ENCODE data around the gene SIN3A. TPM values are rescaled to one million over a fixed set of nuclear protein-coding genes. Genes with fewer than 3 reads are reported as not detected.

SIN3A gene
- total and polyA plus RNA-seq, 9 of the 15 experiments (the other 6 are each of a cell fraction or from before 2014, with no cell fraction given) = 11.1 to 70.3 (median 25.3) TPM

DNA sequence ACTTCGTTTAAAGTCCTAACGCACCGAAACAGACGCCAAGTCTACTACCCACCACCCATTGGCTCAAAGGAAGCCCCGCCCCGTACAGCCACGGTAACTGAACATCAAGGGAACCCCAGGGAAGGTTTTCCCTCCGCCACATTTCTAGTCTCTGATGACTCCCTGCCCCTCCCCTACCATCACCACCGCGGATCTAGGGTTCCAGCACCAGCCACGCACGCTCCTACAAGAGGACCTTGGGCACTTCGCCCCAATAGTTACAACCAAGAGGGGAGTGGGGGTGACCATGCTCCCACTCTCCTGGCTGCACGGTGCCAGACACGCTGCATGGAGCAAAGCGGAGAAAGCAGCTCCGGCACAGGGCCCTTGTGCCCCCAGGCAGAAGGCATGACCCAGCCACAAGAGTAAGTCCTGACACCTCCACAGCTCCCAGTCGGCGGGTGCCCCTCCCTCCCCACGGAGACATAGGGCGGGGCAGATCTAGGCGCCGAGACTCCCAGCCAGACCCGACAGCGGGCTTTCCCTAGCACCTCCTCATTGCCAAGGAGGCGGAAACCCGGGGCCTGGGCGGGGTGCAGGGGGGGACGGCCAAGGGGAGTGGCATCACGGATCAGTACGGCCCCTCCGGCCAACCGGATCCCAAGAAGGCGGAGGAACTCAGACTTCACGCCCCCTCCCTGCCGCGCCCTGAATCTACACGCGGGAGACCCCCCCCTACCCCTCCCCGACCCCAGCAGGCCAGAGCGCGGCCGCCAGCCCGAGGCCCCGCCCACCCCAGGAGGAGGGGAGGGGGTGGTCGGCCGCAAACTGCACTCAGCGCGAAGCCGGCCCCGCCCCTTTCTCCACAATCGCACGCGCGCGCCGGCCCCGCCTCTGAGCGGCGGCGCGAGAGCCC is 936 bp downstream of the SIN3A start (continued):
- no peak for TF ChIP-seq YY1 (IDR thresholded peaks at IDR 0.05; ENCODE audit: borderline replicate concordance in 1 of 3, control insufficient read depth in 1 of 3, extremely low read depth in 1 of 3, insufficient read depth in 3 of 3, insufficient read length in 1 of 3, insufficient replicate concordance in 2 of 3, low read depth in 1 of 3, low read length in 2 of 3)
- no peak for TF ChIP-seq CBX2 (IDR thresholded peaks at IDR 0.05; ENCODE audit: insufficient read depth, low read length, poor library complexity, severe bottlenecking)
- no peak for TF ChIP-seq ZNF354B (CRISPR knock-in tag; IDR thresholded peaks at IDR 0.05)
- TF ChIP-seq GABPB1 (CRISPR knock-in tag; IDR thresholded peaks at IDR 0.05) = peak; percentile 66
- TF ChIP-seq ZNF785 (CRISPR knock-in tag; IDR thresholded peaks at IDR 0.05) = no peak
- TF ChIP-seq NCOA6 (IDR thresholded peaks at IDR 0.05) = no peak
- 0 out of 2 replicates have a peak, but pooled peaks have one; percentile 34 for TF ChIP-seq SMARCE1 (IDR thresholded peaks at IDR 0.05)
- TF ChIP-seq BCOR (IDR thresholded peaks at IDR 0.05) = 0 out of 2 replicates have a peak, but pooled peaks have one; percentile 28
- TF ChIP-seq, protein P1, sequence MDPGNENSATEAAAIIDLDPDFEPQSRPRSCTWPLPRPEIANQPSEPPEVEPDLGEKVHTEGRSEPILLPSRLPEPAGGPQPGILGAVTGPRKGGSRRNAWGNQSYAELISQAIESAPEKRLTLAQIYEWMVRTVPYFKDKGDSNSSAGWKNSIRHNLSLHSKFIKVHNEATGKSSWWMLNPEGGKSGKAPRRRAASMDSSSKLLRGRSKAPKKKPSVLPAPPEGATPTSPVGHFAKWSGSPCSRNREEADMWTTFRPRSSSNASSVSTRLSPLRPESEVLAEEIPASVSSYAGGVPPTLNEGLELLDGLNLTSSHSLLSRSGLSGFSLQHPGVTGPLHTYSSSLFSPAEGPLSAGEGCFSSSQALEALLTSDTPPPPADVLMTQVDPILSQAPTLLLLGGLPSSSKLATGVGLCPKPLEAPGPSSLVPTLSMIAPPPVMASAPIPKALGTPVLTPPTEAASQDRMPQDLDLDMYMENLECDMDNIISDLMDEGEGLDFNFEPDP (CRISPR knock-in tag; IDR thresholded peaks at IDR 0.05) = no peak
- TF ChIP-seq, protein P2, sequence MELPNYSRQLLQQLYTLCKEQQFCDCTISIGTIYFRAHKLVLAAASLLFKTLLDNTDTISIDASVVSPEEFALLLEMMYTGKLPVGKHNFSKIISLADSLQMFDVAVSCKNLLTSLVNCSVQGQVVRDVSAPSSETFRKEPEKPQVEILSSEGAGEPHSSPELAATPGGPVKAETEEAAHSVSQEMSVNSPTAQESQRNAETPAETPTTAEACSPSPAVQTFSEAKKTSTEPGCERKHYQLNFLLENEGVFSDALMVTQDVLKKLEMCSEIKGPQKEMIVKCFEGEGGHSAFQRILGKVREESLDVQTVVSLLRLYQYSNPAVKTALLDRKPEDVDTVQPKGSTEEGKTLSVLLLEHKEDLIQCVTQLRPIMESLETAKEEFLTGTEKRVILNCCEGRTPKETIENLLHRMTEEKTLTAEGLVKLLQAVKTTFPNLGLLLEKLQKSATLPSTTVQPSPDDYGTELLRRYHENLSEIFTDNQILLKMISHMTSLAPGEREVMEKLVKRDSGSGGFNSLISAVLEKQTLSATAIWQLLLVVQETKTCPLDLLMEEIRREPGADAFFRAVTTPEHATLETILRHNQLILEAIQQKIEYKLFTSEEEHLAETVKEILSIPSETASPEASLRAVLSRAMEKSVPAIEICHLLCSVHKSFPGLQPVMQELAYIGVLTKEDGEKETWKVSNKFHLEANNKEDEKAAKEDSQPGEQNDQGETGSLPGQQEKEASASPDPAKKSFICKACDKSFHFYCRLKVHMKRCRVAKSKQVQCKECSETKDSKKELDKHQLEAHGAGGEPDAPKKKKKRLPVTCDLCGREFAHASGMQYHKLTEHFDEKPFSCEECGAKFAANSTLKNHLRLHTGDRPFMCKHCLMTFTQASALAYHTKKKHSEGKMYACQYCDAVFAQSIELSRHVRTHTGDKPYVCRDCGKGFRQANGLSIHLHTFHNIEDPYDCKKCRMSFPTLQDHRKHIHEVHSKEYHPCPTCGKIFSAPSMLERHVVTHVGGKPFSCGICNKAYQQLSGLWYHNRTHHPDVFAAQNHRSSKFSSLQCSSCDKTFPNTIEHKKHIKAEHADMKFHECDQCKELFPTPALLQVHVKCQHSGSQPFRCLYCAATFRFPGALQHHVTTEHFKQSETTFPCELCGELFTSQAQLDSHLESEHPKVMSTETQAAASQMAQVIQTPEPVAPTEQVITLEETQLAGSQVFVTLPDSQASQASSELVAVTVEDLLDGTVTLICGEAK (IDR thresholded peaks at IDR 0.05) = 0 out of 2 replicates have a peak, but pooled peaks have one; percentile 28
- TF ChIP-seq, protein P2 (CRISPR knock-in tag; IDR thresholded peaks at IDR 0.05) = no peak
- TF ChIP-seq, protein P3, sequence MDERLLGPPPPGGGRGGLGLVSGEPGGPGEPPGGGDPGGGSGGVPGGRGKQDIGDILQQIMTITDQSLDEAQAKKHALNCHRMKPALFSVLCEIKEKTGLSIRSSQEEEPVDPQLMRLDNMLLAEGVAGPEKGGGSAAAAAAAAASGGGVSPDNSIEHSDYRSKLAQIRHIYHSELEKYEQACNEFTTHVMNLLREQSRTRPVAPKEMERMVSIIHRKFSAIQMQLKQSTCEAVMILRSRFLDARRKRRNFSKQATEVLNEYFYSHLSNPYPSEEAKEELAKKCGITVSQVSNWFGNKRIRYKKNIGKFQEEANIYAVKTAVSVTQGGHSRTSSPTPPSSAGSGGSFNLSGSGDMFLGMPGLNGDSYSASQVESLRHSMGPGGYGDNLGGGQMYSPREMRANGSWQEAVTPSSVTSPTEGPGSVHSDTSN (CRISPR knock-in tag; IDR thresholded peaks at IDR 0.05; ENCODE audit: low read depth) = no peak
- TF ChIP-seq, protein P3 (tag; conservative IDR thresholded peaks at IDR 0.05; ENCODE audit: low read depth) = no peak
- TF ChIP-seq TRIM24 (IDR thresholded peaks at IDR 0.05) = no peak

Data from K562 (cell line).